ENCODE results near the gene GPHN. TPM values are rescaled to one million over a fixed set of nuclear protein-coding genes. Genes with fewer than 3 reads are reported as not detected.

The GPHN gene
- total and polyA plus RNA-seq, 2 donors (not counting 3 experiments of a cell fraction or from before 2014, with no cell fraction given): 5.1 to 23.2 TPM

GRCh38 chr14:67004521-67004920 is 496.6 kb downstream of the GPHN start:
- H3K27me3 ChIP-seq (ENCODE audit: control insufficient read depth in 2 of 2, insufficient read depth in 2 of 2, low read length in 2 of 2): no peaks in the 10 kb centered on the region
- no peak overlapping the region for H2AFZ ChIP-seq (ENCODE audit: low read depth, low read length)
- intact Hi-C loops (cut with micrococcal nuclease): no loop called here
- H4K20me1 ChIP-seq (replicated peaks; ENCODE audit: control insufficient read depth, extremely low read depth, insufficient read depth, low read length): no peaks in the 10 kb centered on the region
- H3K9ac ChIP-seq (replicated peaks; ENCODE audit: extremely low read depth, insufficient read depth, low read length): no peak overlapping the region
- CTCF ChIA-PET: no interaction called here
- BruUV-seq (replicated peaks): no TSS peak
- H3K4me1 ChIP-seq (ENCODE audit: control insufficient read depth, extremely low read depth, insufficient read depth, low read length): no peaks in the 10 kb centered on the region
- H3K9me1 ChIP-seq (replicated peaks; ENCODE audit: control insufficient read depth, extremely low read depth, insufficient read depth, low read length): no peaks in the 10 kb centered on the region
- no peak overlapping the region for H3K4me3 ChIP-seq (replicated peaks in 1 of 3; ENCODE audit: insufficient read depth in 1 of 3, low read depth in 1 of 3, low read length in 3 of 3)
- no peaks in the 10 kb centered on the region for H3K79me2 ChIP-seq (ENCODE audit: control insufficient read depth, insufficient read depth, low read length)
- TF ChIP-seq POLR2A (IDR thresholded peaks at IDR 0.05; ENCODE audit: low read depth, low read length): no peak
- no peak for TF ChIP-seq EZH2 (IDR thresholded peaks at IDR 0.05; ENCODE audit: borderline replicate concordance, low read depth, low read length, severe bottlenecking)
- TF ChIP-seq JUN (IDR thresholded peaks at IDR 0.05; ENCODE audit: borderline replicate concordance, insufficient read depth, insufficient read length, low read depth): no peak
- no peak for TF ChIP-seq POLR2AphosphoS5 (IDR thresholded peaks at IDR 0.05; ENCODE audit: insufficient read depth, low read depth, low read length)
- TF ChIP-seq GATA2 (IDR thresholded peaks at IDR 0.05; ENCODE audit: insufficient read depth, insufficient read length, low read depth, low read length): no peak
- no peak for TF ChIP-seq MYC (IDR thresholded peaks at IDR 0.05; ENCODE audit: low read depth, low read length)
- no peak for TF ChIP-seq FOS (IDR thresholded peaks at IDR 0.05; ENCODE audit: borderline replicate concordance, insufficient read depth, low read length)
- TF ChIP-seq, protein P1, sequence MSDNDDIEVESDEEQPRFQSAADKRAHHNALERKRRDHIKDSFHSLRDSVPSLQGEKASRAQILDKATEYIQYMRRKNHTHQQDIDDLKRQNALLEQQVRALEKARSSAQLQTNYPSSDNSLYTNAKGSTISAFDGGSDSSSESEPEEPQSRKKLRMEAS (IDR thresholded peaks at IDR 0.05; ENCODE audit: insufficient read depth, insufficient read length): no peak
- no peak for TF ChIP-seq CTCF (IDR thresholded peaks at IDR 0.05; ENCODE audit: extremely low read depth in 1 of 2, insufficient read depth in 1 of 2, low read depth in 1 of 2, low read length in 2 of 2)
- POLR2A ChIA-PET: no interaction called here
- FAIRE-seq: no peak
- no peak for DNase-seq (ENCODE audit: low read depth, low spot score)
- no peaks in the 10 kb centered on the region for H3K36me3 ChIP-seq (ENCODE audit: control insufficient read depth in 2 of 2, extremely low read depth in 1 of 2, insufficient read depth in 2 of 2, low read length in 2 of 2)
- dilution Hi-C loops (cut with MboI; ENCODE audit: extremely low pct_ligation_motif_present, low sequenced_read_pairs): no loop called here
- no peaks in the 10 kb centered on the region for H3K9me3 ChIP-seq (replicated peaks; ENCODE audit: control insufficient read depth, insufficient read depth, low read length)
- H3K4me2 ChIP-seq (ENCODE audit: insufficient read depth, low read length): no peak overlapping the region
- H3K27ac ChIP-seq (ENCODE audit: insufficient read depth, low read depth, low read length): no peak overlapping the region
